H1 (cell line): Measurements from ENCODE around the gene INVS. TPM values are rescaled to one million over a fixed set of nuclear protein-coding genes. Genes with fewer than 3 reads are reported as not detected.
"Not testable (repeated sequence)": the region's sequence is repeated elsewhere in the genome, so short reads cannot be mapped to it uniquely, and the experiment has no call there.

Source experiments
- CTCF ChIA-PET: fragments of 300-600 bp; sonication (Branson Sonifier 250); formaldehyde crosslinking; loops from one replicate; lab custom pipeline; 2021; ENCODE audit not compliant: partially characterized antibody; lab: Charles Lee
- POLR2A ChIA-PET: fragments of 300-600 bp; sonication (Branson Sonifier 250); formaldehyde crosslinking; loops from one replicate; lab custom pipeline; 2021; ENCODE audit warnings: inconsistent platforms; ENCODE audit not compliant: partially characterized antibody; lab: Charles Lee
- DNase-seq, 2 experiments: peaks; one replicate each; pipeline versions ENCODE4 v3.0.0 to v3.0.0-alpha.2; 2010 to 2022; ENCODE audit warnings: low spot score in 2 of 2, low read depth in 1 of 2, mixed read lengths in 1 of 2
- FAIRE-seq: peaks from 2 replicates; lab custom pipeline; 2011; peaks lifted over from hg19 to GRCh38; lab: Jason Lieb, UNC
- H2AFZ ChIP-seq: 2 replicates; pipeline ENCODE4 v1.8.1; 2012; ENCODE audit warnings: low read length, inconsistent platforms
- H2AK5ac ChIP-seq: 2 replicates; pipeline ENCODE4 v1.6.1; 2013; ENCODE audit warnings: low read depth, low read length
- H2BK120ac ChIP-seq: replicated peaks from 2 replicates; pipeline ENCODE3; 2013; ENCODE audit warnings: low read depth, low read length, inconsistent platforms
- H2BK12ac ChIP-seq: 2 replicates; pipeline ENCODE4 v1.6.1; 2013; ENCODE audit warnings: low read depth, low read length
- H2BK15ac ChIP-seq: 2 replicates; pipeline ENCODE4 v1.6.1; 2013; ENCODE audit warnings: low read length
- H2BK20ac ChIP-seq: 2 replicates; pipeline ENCODE4 v1.6.1; 2013; ENCODE audit warnings: low read length
- H2BK5ac ChIP-seq: 2 replicates; pipeline ENCODE4 v1.6.1; 2013; ENCODE audit warnings: low read depth, low read length
- H3K14ac ChIP-seq: 2 replicates; pipeline ENCODE4 v1.6.1; 2013; ENCODE audit warnings: inconsistent platforms; ENCODE audit not compliant: insufficient read length
- H3K18ac ChIP-seq: 2 replicates; pipeline ENCODE4 v1.6.1; 2013; ENCODE audit warnings: low read length; ENCODE audit errors: extremely low read depth
- H3K23ac ChIP-seq: 2 replicates; pipeline ENCODE4 v1.6.1; 2013; ENCODE audit warnings: inconsistent platforms; ENCODE audit not compliant: insufficient read length
- H3K23me2 ChIP-seq: 2 replicates; pipeline ENCODE4 v1.6.1; 2013; ENCODE audit warnings: low read depth, low read length
- H3K27ac ChIP-seq: 2 replicates; pipeline ENCODE4 v1.6.1; 2011; ENCODE audit warnings: low read depth, low read length, inconsistent platforms
- H3K27me3 ChIP-seq, 4 experiments: replicated peaks in 1 of 4; 1 replicate in 1 of 4; 2 replicates in 3 of 4; pipeline versions ENCODE4 v1.6.1 to v1.8.1; 2011 to 2013; ENCODE audit warnings: low read length in 3 of 4, mild to moderate bottlenecking in 3 of 4, inconsistent platforms in 2 of 4, mixed read lengths in 2 of 4, moderate library complexity in 1 of 4; ENCODE audit not compliant: control insufficient read depth in 3 of 4, insufficient read depth in 3 of 4; ENCODE audit errors: extremely low read depth in 1 of 4
- H3K36me3 ChIP-seq, 4 experiments: 2 replicates each; pipeline versions ENCODE4 v1.6.1 to v1.8.1; 2011 to 2013; ENCODE audit warnings: mild to moderate bottlenecking in 4 of 4, low read length in 3 of 4, moderate library complexity in 2 of 4, control low read depth in 1 of 4, inconsistent platforms in 1 of 4; ENCODE audit not compliant: insufficient read depth in 4 of 4, control insufficient read depth in 2 of 4
- H3K4ac ChIP-seq: replicated peaks from 2 replicates; pipeline ENCODE3; 2013; ENCODE audit warnings: low read length, low read depth, mixed read lengths, inconsistent platforms; ENCODE audit not compliant: insufficient read length
- H3K4me1 ChIP-seq, 4 experiments: replicated peaks in 1 of 4; 1 replicate in 1 of 4; 2 replicates in 3 of 4; pipeline versions ENCODE4 v1.6.1 to v1.8.1; 2011 to 2013; ENCODE audit warnings: low read length in 3 of 4, inconsistent platforms in 2 of 4, mixed read lengths in 1 of 4; ENCODE audit not compliant: insufficient read depth in 4 of 4, control insufficient read depth in 3 of 4
- H3K4me2 ChIP-seq, 2 experiments: 2 replicates each; pipeline versions ENCODE4 v1.6.1 to v1.8.1; 2011 to 2013; ENCODE audit warnings: low read depth in 2 of 2, low read length in 2 of 2, control low read depth in 1 of 2, inconsistent platforms in 1 of 2, mild to moderate bottlenecking in 1 of 2; ENCODE audit not compliant: insufficient read depth in 1 of 2
- H3K4me3 ChIP-seq, 4 experiments: fragments of 200-600, 300-600 bp in 1 of 4; sonication (generic), shearing (Covaris generic), sonication (Bioruptor Twin) in 1 of 4; 2 replicates each; pipeline versions ENCODE4 v1.5.1 to v1.8.1; 2011 to 2016; ENCODE audit warnings: low read length in 4 of 4, low read depth in 3 of 4, control low read depth in 2 of 4, inconsistent platforms in 2 of 4, mild to moderate bottlenecking in 2 of 4, mixed read lengths in 1 of 4, moderate library complexity in 1 of 4; ENCODE audit not compliant: insufficient read depth in 2 of 4; ENCODE audit errors: extremely low read depth in 1 of 4
- H3K56ac ChIP-seq: replicated peaks from 2 replicates; pipeline ENCODE3; 2013; ENCODE audit warnings: low read depth, mild to moderate bottlenecking, mixed read lengths, low read length, inconsistent platforms; ENCODE audit not compliant: insufficient read length
- H3K79me1 ChIP-seq: 2 replicates; pipeline ENCODE4 v1.6.1; 2013; ENCODE audit warnings: low read depth, low read length, control low read depth
- H3K79me2 ChIP-seq, 2 experiments: 2 replicates each; pipeline versions ENCODE4 v1.6.1 to v1.8.1; 2012 to 2013; ENCODE audit warnings: low read length in 2 of 2, mild to moderate bottlenecking in 2 of 2, inconsistent platforms in 1 of 2; ENCODE audit not compliant: insufficient read depth in 2 of 2, control insufficient read depth in 1 of 2
- H3K9ac ChIP-seq, 4 experiments: replicated peaks in 1 of 4; 1 replicate in 1 of 4; 2 replicates in 3 of 4; pipeline versions ENCODE4 v1.6.1 to v1.8.1; 2011 to 2013; ENCODE audit warnings: low read depth in 3 of 4, low read length in 3 of 4, control low read depth in 2 of 4, mild to moderate bottlenecking in 2 of 4, moderate library complexity in 2 of 4, inconsistent platforms in 1 of 4; ENCODE audit errors: extremely low read depth in 1 of 4
- H3K9me3 ChIP-seq, 2 experiments: 2 replicates each; pipeline versions ENCODE4 v1.6.1 to v1.8.1; 2012 to 2013; ENCODE audit warnings: mild to moderate bottlenecking in 2 of 2, moderate library complexity in 2 of 2, control low read depth in 1 of 2, inconsistent platforms in 1 of 2, low read depth in 1 of 2, low read length in 1 of 2, mixed read lengths in 1 of 2; ENCODE audit not compliant: insufficient read depth in 2 of 2
- H4K20me1 ChIP-seq, 2 experiments: replicated peaks in 1 of 2; 2 replicates each; pipeline versions ENCODE3 to v1.8.1; 2011 to 2013; ENCODE audit warnings: inconsistent platforms in 2 of 2, low read length in 2 of 2, mild to moderate bottlenecking in 1 of 2; ENCODE audit not compliant: insufficient read depth in 2 of 2, control insufficient read depth in 1 of 2
- H4K5ac ChIP-seq: 2 replicates; pipeline ENCODE4 v1.6.1; 2013; ENCODE audit warnings: low read length, low read depth, mixed read lengths, inconsistent platforms; ENCODE audit not compliant: insufficient read length
- H4K8ac ChIP-seq: 2 replicates; pipeline ENCODE4 v1.8.0; 2013; ENCODE audit warnings: mild to moderate bottlenecking, moderate library complexity, low read length, inconsistent platforms; ENCODE audit not compliant: insufficient read depth; ENCODE audit errors: extremely low read depth
- H4K91ac ChIP-seq: replicated peaks from 2 replicates; pipeline ENCODE3; 2013; ENCODE audit warnings: low read length, mixed read lengths, inconsistent platforms; ENCODE audit not compliant: insufficient read length
- CTCF ChIP-seq, 3 experiments: IDR thresholded peaks; 1 replicate in 2 of 3; 2 replicates in 1 of 3; pipeline versions ENCODE4 v1.5.1 to v1.6.1; 2011; ENCODE audit warnings: low read length in 3 of 3, mild to moderate bottlenecking in 3 of 3, inconsistent platforms in 2 of 3, low read depth in 1 of 3, moderate library complexity in 1 of 3; ENCODE audit not compliant: insufficient read depth in 1 of 3; ENCODE audit errors: control extremely low read depth in 1 of 3
- RAD21 ChIP-seq, 2 experiments: IDR thresholded peaks in 1 of 2; conservative IDR thresholded peaks in 1 of 2; 2 replicates each; pipeline ENCODE4 v1.6.1; 2011; ENCODE audit warnings: low read depth in 2 of 2, low read length in 2 of 2, improper control_type of control experiment in 1 of 2, inconsistent platforms in 1 of 2, mild to moderate bottlenecking in 1 of 2, moderate library complexity in 1 of 2
- WGBS, 2 experiments: shearing (Covaris generic) in 1 of 2; methylation state at CpG; one replicate each; pipeline versions ENCODE4 v1.1.6 to v1.1.7; 2013 to 2015; ENCODE audit warnings: low lambda C conversion rate in 2 of 2, mixed read lengths in 2 of 2, inconsistent platforms in 1 of 2, low coverage in 1 of 2, missing lambda C conversion rate in 1 of 2; ENCODE audit not compliant: insufficient replicate concordance in 2 of 2, insufficient coverage in 1 of 2, insufficient read length in 1 of 2; ENCODE audit errors: extremely low coverage in 1 of 2, missing lambda C conversion rate in 1 of 2; 5-methylcytosine and 5-hydroxymethylcytosine counted together
- polyA plus RNA-seq, 7 experiments: library from polyadenylated mRNA; depleted of rRNA in 3 of 7; stranded (reverse) in 5 of 7; unstranded in 2 of 7; fragments of >200 nt in 5 of 7; fragments of 200-250 nt in 2 of 7; gene quantifications; 1 replicate in 5 of 7; 2 replicates in 1 of 7; 4 replicates in 1 of 7; pipeline versions ENCODE4 v1.2.1 to v1.2.3, GENCODE V29; 2011 to 2013; ENCODE audit warnings: missing spikeins in 2 of 7, mixed read lengths in 2 of 7
- total RNA-seq: library from RNA; stranded (reverse); fragmentation: NEBNext Ultra II Directional; extraction: Animal tissue kit (Norgen Biotek cat#: 25700); gene quantifications from 2 replicates; pipeline ENCODE4 v1.2.1, GENCODE V29; 2021

INVS gene
- total and polyA plus RNA-seq, 2 of the 8 experiments (the other 6 are each of a cell fraction or from before 2014, with no cell fraction given), result 4.1 to 6.9 TPM

GRCh38 chr9:100136799-100137198 lies 37.8 kb downstream of the INVS start:
- FAIRE-seq, DNase-seq, H2BK20ac ChIP-seq, H3K14ac ChIP-seq, H4K8ac ChIP-seq, H2BK120ac ChIP-seq, H3K4me2 ChIP-seq, H4K5ac ChIP-seq, H3K4me3 ChIP-seq, H3K18ac ChIP-seq, H2AFZ ChIP-seq, H3K56ac ChIP-seq, H3K9ac ChIP-seq, H3K27ac ChIP-seq, H3K79me1 ChIP-seq, H3K23me2 ChIP-seq, H3K23ac ChIP-seq, H2BK15ac ChIP-seq, H3K4me1 ChIP-seq, H4K91ac ChIP-seq, H3K79me2 ChIP-seq, H2BK12ac ChIP-seq, H4K20me1 ChIP-seq, H3K9me3 ChIP-seq, H3K27me3 ChIP-seq, H2BK5ac ChIP-seq, H3K4ac ChIP-seq, H2AK5ac ChIP-seq: not testable (repeated sequence)
- whole genome bisulfite sequencing, 2 experiments, result 88% methylated on average over 5 of the region's 5 CpGs; no CpG with 5 or more reads in 1 of the 2 experiments
- peaks cover 0 to 46% (median 7%) of the 10 kb centered on the region in 4 experiments; a peak in 5 of 8 replicates for H3K36me3 ChIP-seq
- CTCF ChIA-PET, result interaction anchor here (0.8 to 1.7 kb wide), 6 partner anchors 9 to 187 kb away, joined by 3 to 6 read pairs (median 4); no protein-coding TSS in a partner anchor
- POLR2A ChIA-PET, result interaction anchor here (1.3 kb wide), 1 partner anchor 79 kb away, joined by 3 read pairs; no protein-coding TSS in a partner anchor
- peak; percentile 46 to 59 for TF ChIP-seq RAD21 (IDR thresholded peaks at IDR 0.05 in 1 of 2, conservative IDR thresholded peaks at IDR 0.05 in 1 of 2; ENCODE audit: low read depth in 2 of 2, low read length in 2 of 2)
- peak; percentile 39 to 54 (median 43) for TF ChIP-seq CTCF (IDR thresholded peaks at IDR 0.05; ENCODE audit: control extremely low read depth in 1 of 3, insufficient read depth in 1 of 3, low read depth in 1 of 3, low read length in 3 of 3)
